Measurements from ENCODE around the gene TIAM2. TPM values are rescaled to one million over a fixed set of nuclear protein-coding genes. Genes with fewer than 3 reads are reported as not detected.
A peak's percentile ranks its signal among the peaks of the same experiment; 100 is the strongest.

TIAM2 gene
- total RNA-seq = 6.2 TPM
- long read RNA-seq, partial matches to known transcripts = 0 of 5 reads
- long read RNA-seq, other reads (novel, unspliced or antisense) = 5 of 5 reads

DNA sequence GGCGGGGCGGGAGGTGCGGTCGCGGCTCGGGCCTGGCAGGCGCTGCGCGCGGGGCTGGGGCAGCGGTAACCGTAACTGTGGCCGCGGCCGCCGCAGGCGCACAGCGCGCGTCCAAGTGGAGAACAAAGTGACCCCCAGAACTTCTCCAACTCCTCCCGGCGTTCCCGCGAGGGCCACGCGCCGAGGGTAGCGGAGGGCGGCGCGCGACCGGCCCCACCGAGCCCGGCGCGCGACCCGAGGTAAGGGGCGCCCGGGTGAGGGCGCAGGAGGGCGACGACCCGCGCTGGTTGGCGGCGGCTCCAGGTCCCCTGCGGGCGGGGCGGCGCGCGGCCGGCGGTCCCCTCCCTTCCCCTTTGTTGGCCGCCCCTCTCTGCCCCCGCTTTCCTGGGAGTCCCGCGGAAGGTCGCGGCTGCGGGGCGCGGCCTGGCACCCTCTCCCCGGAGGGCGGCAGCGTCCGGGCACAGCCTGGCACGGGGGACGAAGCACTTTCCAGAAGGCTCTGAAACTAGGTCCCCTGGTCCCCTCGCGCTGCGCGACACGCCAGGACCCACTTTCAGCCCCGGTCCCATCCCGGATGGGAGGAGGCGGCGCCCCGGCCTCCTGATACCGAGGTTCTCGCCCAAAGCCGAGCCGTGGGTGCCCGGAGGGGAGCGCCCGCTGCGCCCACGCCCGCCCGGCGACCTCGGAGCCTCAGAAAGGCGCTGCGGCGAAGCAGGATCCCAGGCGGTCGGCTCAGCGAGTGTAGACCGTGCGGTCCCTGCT lies at the start of gene TIAM2:
Gene TIAM2, plus strand, starts transcription at position 62 of the 762 bp plus-strand sequence. CDS start 133,909 bp downstream, outside the sequence.
- no peak for DNase-seq
- intact Hi-C loops (cut with DNase I) = no loop called here
- peak; percentile 49 for ATAC-seq
- TF ChIP-seq CTCF (IDR thresholded peaks at IDR 0.05) = no peak
- H3K4me3 ChIP-seq = peak within 1 kb of the TSS; percentile 50
- H3K27me3 ChIP-seq = peaks cover 27% of the 10 kb centered on the region
- H3K36me3 ChIP-seq = no peaks in the 10 kb centered on the region
- no peaks in the 10 kb centered on the region for H3K9me3 ChIP-seq
- no peak within 1 kb of the TSS for H3K27ac ChIP-seq
- H3K4me1 ChIP-seq = no peaks in the 10 kb centered on the region

DNA sequence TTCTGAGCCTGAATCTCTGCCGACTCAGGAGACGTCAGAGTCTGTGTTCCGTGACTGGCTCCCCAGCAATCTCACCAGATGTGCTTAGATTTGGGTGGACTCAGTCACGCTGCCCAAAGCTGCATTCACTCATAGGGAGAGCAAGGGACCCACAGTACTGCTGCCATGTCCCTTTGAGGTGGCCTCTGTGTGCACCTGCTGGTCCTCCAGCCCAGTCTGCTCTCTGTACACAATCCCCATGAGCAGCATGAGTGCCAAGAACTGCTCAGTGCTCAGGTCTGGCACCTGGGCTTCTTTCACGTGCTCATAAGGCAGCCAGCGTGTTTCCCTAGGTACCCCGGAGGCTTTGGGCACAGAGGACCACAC lies 44.2 kb upstream of the TIAM2 start:
- no peak for DNase-seq
- H3K36me3 ChIP-seq = no peaks in the 10 kb centered on the region
- H3K4me3 ChIP-seq = no peak overlapping the region
- H3K27me3 ChIP-seq = no peaks in the 10 kb centered on the region
- no peaks in the 10 kb centered on the region for H3K4me1 ChIP-seq
- no peak for TF ChIP-seq CTCF (IDR thresholded peaks at IDR 0.05)
- ATAC-seq = peak; percentile 33
- intact Hi-C loops (cut with DNase I) = no loop called here
- no peak overlapping the region for H3K27ac ChIP-seq
- H3K9me3 ChIP-seq = no peaks in the 10 kb centered on the region

- intact Hi-C loops (cut with DNase I) = no loop called here
- Histone ChIP-seq H3K4me1 (no peaks in the 10 kb centered on the region), H3K27me3 (no peaks in the 10 kb centered on the region), H3K4me3 (no peak overlapping the region), H3K27ac (no peak overlapping the region), H3K36me3 (no peaks in the 10 kb centered on the region), H3K9me3 (no peaks in the 10 kb centered on the region)
- TF ChIP-seq CTCF (IDR thresholded peaks at IDR 0.05) = no peak
- DNase-seq (no peak), ATAC-seq (peak; percentile 19)
Measured at GRCh38 chr6:154951345-154952200, 43.5 kb upstream of the TIAM2 start.

- intact Hi-C loops (cut with DNase I) = no loop called here
- DNase-seq (no peak), ATAC-seq (no peak)
- H3K27me3 ChIP-seq = no peaks in the 10 kb centered on the region
- TF ChIP-seq CTCF (IDR thresholded peaks at IDR 0.05) = no peak
- no peak overlapping the region for H3K4me3 ChIP-seq
- H3K36me3 ChIP-seq = no peaks in the 10 kb centered on the region
- H3K4me1 ChIP-seq = no peaks in the 10 kb centered on the region
- H3K27ac ChIP-seq = no peak overlapping the region
- H3K9me3 ChIP-seq = no peaks in the 10 kb centered on the region
Measured at GRCh38 chr6:154953644-154954043, 41.5 kb upstream of the TIAM2 start.

GRCh38 chr6:154954347-154954746 lies 40.8 kb upstream of the TIAM2 start:
- H3K36me3 ChIP-seq = no peaks in the 10 kb centered on the region
- no peaks in the 10 kb centered on the region for H3K27me3 ChIP-seq
- no peaks in the 10 kb centered on the region for H3K9me3 ChIP-seq
- no peaks in the 10 kb centered on the region for H3K4me1 ChIP-seq
- DNase-seq (no peak), ATAC-seq (no peak)
- no peak overlapping the region for H3K4me3 ChIP-seq
- intact Hi-C loops (cut with DNase I) = no loop called here
- TF ChIP-seq CTCF (IDR thresholded peaks at IDR 0.05) = no peak
- no peak overlapping the region for H3K27ac ChIP-seq
